ENCODE results near the gene TMEM215. TPM values are rescaled to one million over a fixed set of nuclear protein-coding genes. Genes with fewer than 3 reads are reported as not detected.

Gene TMEM215
- total RNA-seq: under 1 TPM; 0.09 to 0.13 TPM
- polyA plus RNA-seq (2013, experiment 1 of 2): 0.11 TPM
- not detected for polyA plus RNA-seq (2013, experiment 2 of 2)
- long read RNA-seq, experiment 1: 0 reads
- long read RNA-seq, experiment 2, partial matches to known transcripts: 0 of 1 reads
- long read RNA-seq, experiment 2, other reads (novel, unspliced or antisense): 0 of 1 reads
- long read RNA-seq, experiment 3: 0 reads
- long read RNA-seq, experiment 4: 0 reads

GRCh38 chr9:32783168-32783891, at the start of gene TMEM215:
Gene TMEM215 (plus strand): TSS chr9:32783540. CDS start chr9:32784184, 644 bp downstream.
- no peak within 1 kb of the TSS for H3K9ac ChIP-seq (ENCODE audit: extremely low read depth, low read length, poor library complexity, severe bottlenecking)
- peak; percentile 92 for DNase-seq
- Mint-ChIP-seq H3K27me3 (ENCODE audit: insufficient read depth) (peaks cover 98% of the 10 kb centered on the region), H3K4me3 (peak within 1 kb of the TSS; percentile 65), H3K27ac (no peak within 1 kb of the TSS), H3K36me3 (ENCODE audit: low read depth) (no peaks in the 10 kb centered on the region), H3K9me3 (no peaks in the 10 kb centered on the region), H3K4me1 (peaks cover 3% of the 10 kb centered on the region)
- peaks cover 100% of the 10 kb centered on the region for H3K27me3 ChIP-seq (ENCODE audit: control insufficient read depth, insufficient read depth, low read length, poor library complexity, severe bottlenecking)
- no peak within 1 kb of the TSS for H3K27ac ChIP-seq (ENCODE audit: low read depth, low read length)
- TF ChIP-seq CTCF (conservative IDR thresholded peaks at IDR 0.05): peak; percentile 41
- no peaks in the 10 kb centered on the region for H3K4me1 ChIP-seq (ENCODE audit: control insufficient read depth, insufficient read depth, low read length)
- no peaks in the 10 kb centered on the region for H3K36me3 ChIP-seq (ENCODE audit: control insufficient read depth, insufficient read depth, low read length)
- H3K9me3 ChIP-seq (ENCODE audit: control insufficient read depth, low read length): no peaks in the 10 kb centered on the region
- H3K4me3 ChIP-seq (ENCODE audit: low read length): peak within 1 kb of the TSS; percentile 79
- WGBS, 2 experiments (ENCODE audit: insufficient coverage in 1 of 2, insufficient read length in 1 of 2): 0% methylated on average over 5 to 59 of the region's 59 CpGs

- 87 to 92% methylated on average over 3 of the region's 3 CpGs for WGBS, 2 experiments (ENCODE audit: insufficient coverage in 1 of 2, insufficient read length in 1 of 2)
- Histone ChIP-seq H3K36me3 (ENCODE audit: control insufficient read depth, insufficient read depth, low read length) (no peaks in the 10 kb centered on the region), H3K9ac (ENCODE audit: extremely low read depth, low read length, poor library complexity, severe bottlenecking) (no peak overlapping the region), H3K27me3 (ENCODE audit: control insufficient read depth, insufficient read depth, low read length, poor library complexity, severe bottlenecking) (no peaks in the 10 kb centered on the region), H3K4me3 (ENCODE audit: low read length) (no peak overlapping the region), H3K9me3 (ENCODE audit: control insufficient read depth, low read length) (no peaks in the 10 kb centered on the region), H3K4me1 (ENCODE audit: control insufficient read depth, insufficient read depth, low read length) (no peaks in the 10 kb centered on the region), H3K27ac (ENCODE audit: low read depth, low read length) (no peak overlapping the region)
- Mint-ChIP-seq H3K4me3 (no peak overlapping the region), H3K27ac (no peak overlapping the region), H3K27me3 (ENCODE audit: insufficient read depth) (no peaks in the 10 kb centered on the region), H3K9me3 (peaks cover 6% of the 10 kb centered on the region), H3K36me3 (ENCODE audit: low read depth) (no peaks in the 10 kb centered on the region), H3K4me1 (no peaks in the 10 kb centered on the region)
- no peak for TF ChIP-seq CTCF (conservative IDR thresholded peaks at IDR 0.05)
- DNase-seq: no peak
Measured at GRCh38 chr9:32735476-32735875, 47.9 kb upstream of the TMEM215 start.

GRCh38 chr9:32737378-32737777, 46.0 kb upstream of the TMEM215 start:
- 78 to 97% methylated on average over 1 of the region's 1 CpG for WGBS, 2 experiments (ENCODE audit: insufficient coverage in 1 of 2, insufficient read length in 1 of 2)
- no peak overlapping the region for H3K9ac ChIP-seq (ENCODE audit: extremely low read depth, low read length, poor library complexity, severe bottlenecking)
- no peaks in the 10 kb centered on the region for H3K36me3 ChIP-seq (ENCODE audit: control insufficient read depth, insufficient read depth, low read length)
- H3K27ac ChIP-seq (ENCODE audit: low read depth, low read length): no peak overlapping the region
- Mint-ChIP-seq H3K4me1 (no peaks in the 10 kb centered on the region), H3K36me3 (ENCODE audit: low read depth) (no peaks in the 10 kb centered on the region), H3K27me3 (ENCODE audit: insufficient read depth) (no peaks in the 10 kb centered on the region), H3K9me3 (peaks cover 2% of the 10 kb centered on the region), H3K27ac (no peak overlapping the region), H3K4me3 (no peak overlapping the region)
- no peaks in the 10 kb centered on the region for H3K9me3 ChIP-seq (ENCODE audit: control insufficient read depth, low read length)
- TF ChIP-seq CTCF (conservative IDR thresholded peaks at IDR 0.05): no peak
- DNase-seq: no peak
- H3K4me3 ChIP-seq (ENCODE audit: low read length): no peak overlapping the region
- H3K4me1 ChIP-seq (ENCODE audit: control insufficient read depth, insufficient read depth, low read length): no peaks in the 10 kb centered on the region
- no peaks in the 10 kb centered on the region for H3K27me3 ChIP-seq (ENCODE audit: control insufficient read depth, insufficient read depth, low read length, poor library complexity, severe bottlenecking)
